Measurements from ENCODE around the gene FBXW9.

FBXW9 gene

GRCh38 chr19:12668346-12668745, 28.1 kb downstream of the FBXW9 start:
- Histone ChIP-seq H3K4me3 (ENCODE audit: low read length) (peak overlapping the region; percentile 91; the same call in 1 of the 2 replicates), H3K27ac (ENCODE audit: low read length) (no peak overlapping the region), H3K4me1 (ENCODE audit: control insufficient read depth, insufficient read depth, low read length) (peaks cover 4% of the 10 kb centered on the region), H3K9me3 (ENCODE audit: control insufficient read depth, insufficient read depth, low read length) (no peaks in the 10 kb centered on the region), H3K36me3 (ENCODE audit: control insufficient read depth, insufficient read depth, low read length) (peaks cover 10% of the 10 kb centered on the region; the same call in 1 of the 2 replicates), H3K27me3 (ENCODE audit: control insufficient read depth, insufficient read depth, low read length) (no peaks in the 10 kb centered on the region)
- WGBS (ENCODE audit: insufficient coverage, insufficient read length), result no CpG with 5 or more reads among the region's 8 CpGs
- no peak for DNase-seq (ENCODE audit: low read depth, low spot score)

- H3K27ac ChIP-seq (ENCODE audit: low read length), result no peak overlapping the region
Observed at GRCh38 chr19:12667731-12668302, 28.6 kb downstream of the FBXW9 start.

GRCh38 chr19:12666265-12667048, 30.0 kb downstream of the FBXW9 start, which contains the start of the genes MAN2B1 and WDR83:
Gene MAN2B1 (minus strand): TSS chr19:12666742. CDS start chr19:12666701, 41 bp downstream.
Gene WDR83 (plus strand): TSS chr19:12666807. CDS start chr19:12669791, 2,984 bp downstream.
- Histone ChIP-seq H3K27ac (ENCODE audit: low read length) (no peak within 1 kb of the TSS), H3K9me3 (ENCODE audit: control insufficient read depth, insufficient read depth, low read length) (no peaks in the 10 kb centered on the region)
- WGBS (ENCODE audit: insufficient coverage, insufficient read length), result no CpG with 5 or more reads among the region's 46 CpGs

More at GRCh38 chr19:12667731-12668302, 28.6 kb downstream of the FBXW9 start:
- Histone ChIP-seq H3K27me3 (ENCODE audit: control insufficient read depth, insufficient read depth, low read length) (no peaks in the 10 kb centered on the region), H3K4me3 (ENCODE audit: low read length) (no peak overlapping the region), H3K36me3 (ENCODE audit: control insufficient read depth, insufficient read depth, low read length) (peaks cover 7% of the 10 kb centered on the region; the same call in 1 of the 2 replicates), H3K9me3 (ENCODE audit: control insufficient read depth, insufficient read depth, low read length) (no peaks in the 10 kb centered on the region), H3K4me1 (ENCODE audit: control insufficient read depth, insufficient read depth, low read length) (peaks cover 4% of the 10 kb centered on the region)
- WGBS (ENCODE audit: insufficient coverage, insufficient read length), result no CpG with 5 or more reads among the region's 4 CpGs
- no peak for DNase-seq (ENCODE audit: low read depth, low spot score)

GRCh38 chr19:12665671-12666264, 30.7 kb downstream of the FBXW9 start:
- Histone ChIP-seq H3K36me3 (ENCODE audit: control insufficient read depth, insufficient read depth, low read length) (peaks cover 9% of the 10 kb centered on the region; the same call in 1 of the 2 replicates), H3K9me3 (ENCODE audit: control insufficient read depth, insufficient read depth, low read length) (no peaks in the 10 kb centered on the region), H3K27me3 (ENCODE audit: control insufficient read depth, insufficient read depth, low read length) (no peaks in the 10 kb centered on the region), H3K27ac (ENCODE audit: low read length) (no peak overlapping the region), H3K4me1 (ENCODE audit: control insufficient read depth, insufficient read depth, low read length) (peaks cover 4% of the 10 kb centered on the region), H3K4me3 (ENCODE audit: low read length) (peak overlapping the region; percentile 65; the same call in 1 of the 2 replicates)
- DNase-seq (ENCODE audit: low read depth, low spot score), result no peak
- no CpG with 5 or more reads among the region's 12 CpGs for WGBS (ENCODE audit: insufficient coverage, insufficient read length)

More at GRCh38 chr19:12666265-12667048, 30.0 kb downstream of the FBXW9 start, which contains the start of the genes MAN2B1 and WDR83:
- Histone ChIP-seq H3K4me1 (ENCODE audit: control insufficient read depth, insufficient read depth, low read length) (peaks cover 4% of the 10 kb centered on the region), H3K4me3 (ENCODE audit: low read length) (peak within 1 kb of the TSS; percentile 65), H3K36me3 (ENCODE audit: control insufficient read depth, insufficient read depth, low read length) (peaks cover 4% of the 10 kb centered on the region; the same call in 1 of the 2 replicates), H3K27me3 (ENCODE audit: control insufficient read depth, insufficient read depth, low read length) (no peaks in the 10 kb centered on the region)
- no peak for DNase-seq (ENCODE audit: low read depth, low spot score)

GRCh38 chr19:12665281-12665573, 31.2 kb downstream of the FBXW9 start:
- DNase-seq (ENCODE audit: low read depth, low spot score), result no peak
- whole genome bisulfite sequencing (ENCODE audit: insufficient coverage, insufficient read length), result no CpG with 5 or more reads among the region's 10 CpGs
- no peak overlapping the region for H3K4me3 ChIP-seq (ENCODE audit: low read length)
- no peaks in the 10 kb centered on the region for H3K27me3 ChIP-seq (ENCODE audit: control insufficient read depth, insufficient read depth, low read length)
- no peak overlapping the region for H3K27ac ChIP-seq (ENCODE audit: low read length)
- peaks cover 3% of the 10 kb centered on the region; the same call in 1 of the 2 replicates for H3K4me1 ChIP-seq (ENCODE audit: control insufficient read depth, insufficient read depth, low read length)
- H3K36me3 ChIP-seq (ENCODE audit: control insufficient read depth, insufficient read depth, low read length), result peaks cover 9% of the 10 kb centered on the region; the same call in 1 of the 2 replicates
- no peaks in the 10 kb centered on the region for H3K9me3 ChIP-seq (ENCODE audit: control insufficient read depth, insufficient read depth, low read length)

- peaks cover 3% of the 10 kb centered on the region; the same call in 1 of the 2 replicates for H3K4me1 ChIP-seq (ENCODE audit: control insufficient read depth, insufficient read depth, low read length)
- peaks cover 9% of the 10 kb centered on the region; the same call in 1 of the 2 replicates for H3K36me3 ChIP-seq (ENCODE audit: control insufficient read depth, insufficient read depth, low read length)
- no peaks in the 10 kb centered on the region for H3K9me3 ChIP-seq (ENCODE audit: control insufficient read depth, insufficient read depth, low read length)
- H3K27me3 ChIP-seq (ENCODE audit: control insufficient read depth, insufficient read depth, low read length), result no peaks in the 10 kb centered on the region
- H3K4me3 ChIP-seq (ENCODE audit: low read length), result no peak overlapping the region
- no CpG with 5 or more reads among the region's 29 CpGs for WGBS (ENCODE audit: insufficient coverage, insufficient read length)
- DNase-seq (ENCODE audit: low read depth, low spot score), result peak; percentile 90
- no peak overlapping the region for H3K27ac ChIP-seq (ENCODE audit: low read length)
Observed at GRCh38 chr19:12664406-12665280, 31.8 kb downstream of the FBXW9 start.

GRCh38 chr19:12660980-12661379, 35.5 kb downstream of the FBXW9 start:
- WGBS (ENCODE audit: insufficient coverage, insufficient read length), result no CpG with 5 or more reads among the region's 12 CpGs
- Histone ChIP-seq H3K27ac (ENCODE audit: low read length) (no peak overlapping the region), H3K36me3 (ENCODE audit: control insufficient read depth, insufficient read depth, low read length) (peaks cover 9% of the 10 kb centered on the region; the same call in 1 of the 2 replicates), H3K27me3 (ENCODE audit: control insufficient read depth, insufficient read depth, low read length) (no peaks in the 10 kb centered on the region), H3K9me3 (ENCODE audit: control insufficient read depth, insufficient read depth, low read length) (no peaks in the 10 kb centered on the region), H3K4me3 (ENCODE audit: low read length) (no peak overlapping the region), H3K4me1 (ENCODE audit: control insufficient read depth, insufficient read depth, low read length) (peaks cover 3% of the 10 kb centered on the region; the same call in 1 of the 2 replicates)
- no peak for DNase-seq (ENCODE audit: low read depth, low spot score)

- Histone ChIP-seq H3K4me1 (ENCODE audit: control insufficient read depth, insufficient read depth, low read length) (no peaks in the 10 kb centered on the region), H3K36me3 (ENCODE audit: control insufficient read depth, insufficient read depth, low read length) (peaks cover 8% of the 10 kb centered on the region; the same call in 1 of the 2 replicates), H3K27ac (ENCODE audit: low read length) (no peak overlapping the region), H3K9me3 (ENCODE audit: control insufficient read depth, insufficient read depth, low read length) (no peaks in the 10 kb centered on the region), H3K27me3 (ENCODE audit: control insufficient read depth, insufficient read depth, low read length) (no peaks in the 10 kb centered on the region), H3K4me3 (ENCODE audit: low read length) (no peak overlapping the region)
- WGBS (ENCODE audit: insufficient coverage, insufficient read length), result no CpG with 5 or more reads among the region's 22 CpGs
- no peak for DNase-seq (ENCODE audit: low read depth, low spot score)
Observed at GRCh38 chr19:12657966-12658365, 38.5 kb downstream of the FBXW9 start.

GRCh38 chr19:12656899-12657571, 39.4 kb downstream of the FBXW9 start:
- H3K9me3 ChIP-seq (ENCODE audit: control insufficient read depth, insufficient read depth, low read length), result no peaks in the 10 kb centered on the region
- DNase-seq (ENCODE audit: low read depth, low spot score), result no peak
- H3K4me1 ChIP-seq (ENCODE audit: control insufficient read depth, insufficient read depth, low read length), result no peaks in the 10 kb centered on the region
- no peak overlapping the region for H3K4me3 ChIP-seq (ENCODE audit: low read length)
- H3K27me3 ChIP-seq (ENCODE audit: control insufficient read depth, insufficient read depth, low read length), result no peaks in the 10 kb centered on the region
- no CpG with 5 or more reads among the region's 50 CpGs for WGBS (ENCODE audit: insufficient coverage, insufficient read length)
- peaks cover 8% of the 10 kb centered on the region; the same call in 1 of the 2 replicates for H3K36me3 ChIP-seq (ENCODE audit: control insufficient read depth, insufficient read depth, low read length)
- no peak overlapping the region for H3K27ac ChIP-seq (ENCODE audit: low read length)

All from iPS DF 6.9 (cell line).